K562 (cell line): ENCODE data around the gene SEC24C. TPM values are rescaled to one million over a fixed set of nuclear protein-coding genes. Genes with fewer than 3 reads are reported as not detected.
A peak's percentile ranks its signal among the peaks of the same experiment; 100 is the strongest.

Experiments
- BHLHE40 ChIP-seq: IDR thresholded peaks from 2 replicates; pipeline ENCODE4 v1.6.1; 2011; ENCODE audit warnings: low read length, improper control_type of control experiment
- CTBP1 ChIP-seq: fragments of 450-650 bp; IDR thresholded peaks from 2 replicates; pipeline ENCODE4 v1.6.1; 2016; ENCODE audit warnings: borderline replicate concordance
- DACH1 ChIP-seq: fragments of 450-650 bp; IDR thresholded peaks from 2 replicates; pipeline ENCODE4 v1.6.1; 2018; ENCODE audit not compliant: partially characterized antibody
- FOS ChIP-seq: IDR thresholded peaks from 3 replicates; pipeline ENCODE4 v1.6.1; 2011; ENCODE audit not compliant: insufficient read length; ENCODE audit errors: extremely low read depth
- GATA2 ChIP-seq: sonication (generic); formaldehyde crosslinking; IDR thresholded peaks from 2 replicates; pipeline ENCODE4 v1.4.0; 2020; ENCODE audit warnings: mild to moderate bottlenecking, missing genetic modification reagents
- MCM3 ChIP-seq: fragments of 450-650 bp; IDR thresholded peaks from 2 replicates; pipeline ENCODE4 v1.6.1; 2016
- NCOA1 ChIP-seq: fragments of 450-650 bp; IDR thresholded peaks from 2 replicates; pipeline ENCODE4 v1.6.1; 2016; ENCODE audit warnings: low read depth
- PCBP1 ChIP-seq: fragments of 200-400 bp; formaldehyde crosslinking; IDR thresholded peaks from 2 replicates; pipeline ENCODE4 v1.6.1; 2018; ENCODE audit warnings: mild to moderate bottlenecking, low read depth, low read length; ENCODE audit not compliant: poor library complexity, severe bottlenecking
- POLR2AphosphoS5 ChIP-seq: IDR thresholded peaks from 2 replicates; pipeline ENCODE4 v1.6.1; 2011; ENCODE audit warnings: mild to moderate bottlenecking, low read depth, low read length, moderate library complexity; ENCODE audit not compliant: control insufficient read depth, insufficient read depth
- PURB ChIP-seq: sonication (generic); formaldehyde crosslinking; IDR thresholded peaks from 2 replicates; pipeline ENCODE4 v1.9.0; 2021; ENCODE audit warnings: low read depth, mild to moderate bottlenecking, missing genetic modification reagents
- RCOR1 ChIP-seq, 2 experiments: IDR thresholded peaks; 2 replicates each; pipeline ENCODE4 v1.6.1; 2012; ENCODE audit warnings: low read depth in 2 of 2, low read length in 2 of 2, borderline replicate concordance in 1 of 2, improper control_type of control experiment in 1 of 2
- RNF2 ChIP-seq: sonication (generic); IDR thresholded peaks from 2 replicates; pipeline ENCODE4 v1.6.1; 2016
- SIX5 ChIP-seq, 2 experiments: IDR thresholded peaks; 2 replicates each; pipeline ENCODE4 v1.6.1; 2011; ENCODE audit warnings: low read length in 2 of 2, borderline replicate concordance in 1 of 2, low read depth in 1 of 2, mild to moderate bottlenecking in 1 of 2, moderate library complexity in 1 of 2; ENCODE audit not compliant: insufficient read depth in 1 of 2
- STAG1 ChIP-seq: sonication (generic); formaldehyde crosslinking; IDR thresholded peaks from 2 replicates; pipeline ENCODE4 v1.5.0; 2020; ENCODE audit warnings: missing genetic modification reagents, borderline replicate concordance
- STAT5A ChIP-seq: IDR thresholded peaks from 2 replicates; pipeline ENCODE4 v1.6.1; 2012; ENCODE audit warnings: low read length, inconsistent platforms, borderline replicate concordance
- ZKSCAN1 ChIP-seq: fragments of 150-350 bp; IDR thresholded peaks from 2 replicates; pipeline ENCODE4 v1.6.1; 2016; ENCODE audit warnings: low read depth, low read length
- ZNF121 ChIP-seq: sonication (generic); formaldehyde crosslinking; conservative IDR thresholded peaks from 2 replicates; pipeline ENCODE4 v1.8.0; 2022; ENCODE audit warnings: missing genetic modification reagents
- ZNF217 ChIP-seq: sonication (generic); formaldehyde crosslinking; IDR thresholded peaks from 2 replicates; pipeline ENCODE4 v1.8.0; 2022; ENCODE audit warnings: mild to moderate bottlenecking, missing genetic modification reagents
- ZNF23 ChIP-seq: fragments of 250-450 bp; sonication (Bioruptor Pico); IDR thresholded peaks from 2 replicates; pipeline ENCODE4 v1.4.0; 2020; ENCODE audit warnings: mild to moderate bottlenecking
- ZNF384 ChIP-seq: IDR thresholded peaks from 2 replicates; pipeline ENCODE4 v1.6.1; 2012; ENCODE audit warnings: low read depth, low read length, improper control_type of control experiment
- ZNF780A ChIP-seq: fragments of 250-450 bp; sonication (Bioruptor Pico); IDR thresholded peaks from 2 replicates; pipeline ENCODE4 v1.5.0; 2021; ENCODE audit warnings: mild to moderate bottlenecking
- ZSCAN29 ChIP-seq: fragments of 450-650 bp; IDR thresholded peaks from 2 replicates; pipeline ENCODE4 v1.6.1; 2017
- polyA plus RNA-seq, 8 experiments: library from polyadenylated mRNA; depleted of rRNA in 4 of 8; stranded (reverse) in 5 of 8; unstranded in 3 of 8; fragments of >200 nt; fragmentation: Nextera tagmentation in 2 of 8; fragmentation: Illumina TruSeq in 1 of 8; extraction: Ambion mirVana in 2 of 8; extraction: Trizol in 1 of 8; gene quantifications; 2 replicates each; pipeline versions ENCODE4 v1.2.1 to v1.2.3, GENCODE V29; 2011 to 2014; ENCODE audit warnings: inconsistent platforms in 1 of 8, missing spikeins in 1 of 8
- total RNA-seq, 7 experiments: library from RNA; depleted of rRNA in 6 of 7; stranded (reverse); fragments of >200 nt in 6 of 7; fragmentation: Illumina TruSeq in 2 of 7; extraction: Trizol in 2 of 7; gene quantifications; 2 replicates each; pipeline versions ENCODE4 v1.2.1 to v1.2.3, GENCODE V29; 2011 to 2021; ENCODE audit warnings: low replicate concordance in 1 of 7
- TF ChIP-seq, protein P1 (sequence below): fragments of 250-450 bp; sonication (Bioruptor Pico); IDR thresholded peaks from 2 replicates; pipeline ENCODE4 v1.9.0; 2021; ENCODE audit warnings: mild to moderate bottlenecking
- TF ChIP-seq, protein P2 (sequence below): fragments of 450-650 bp; IDR thresholded peaks from 2 replicates; pipeline ENCODE4 v1.6.1; 2016
- TF ChIP-seq, protein P3 (sequence below): fragments of 250-450 bp; sonication (Bioruptor Pico); IDR thresholded peaks from 2 replicates; pipeline ENCODE4 v1.4.0; 2020; ENCODE audit warnings: mild to moderate bottlenecking, moderate library complexity
- TF ChIP-seq, protein P4 (sequence below): fragments of 250-450 bp; sonication (Bioruptor Pico); IDR thresholded peaks from 2 replicates; pipeline ENCODE4 v1.8.0; 2021; ENCODE audit warnings: moderate library complexity, mild to moderate bottlenecking, inconsistent platforms

Gene SEC24C
- total and polyA plus RNA-seq, 9 of the 15 experiments (the other 6 are each of a cell fraction or from before 2014, with no cell fraction given) = 19.0 to 115 (median 70.5) TPM

DNA sequence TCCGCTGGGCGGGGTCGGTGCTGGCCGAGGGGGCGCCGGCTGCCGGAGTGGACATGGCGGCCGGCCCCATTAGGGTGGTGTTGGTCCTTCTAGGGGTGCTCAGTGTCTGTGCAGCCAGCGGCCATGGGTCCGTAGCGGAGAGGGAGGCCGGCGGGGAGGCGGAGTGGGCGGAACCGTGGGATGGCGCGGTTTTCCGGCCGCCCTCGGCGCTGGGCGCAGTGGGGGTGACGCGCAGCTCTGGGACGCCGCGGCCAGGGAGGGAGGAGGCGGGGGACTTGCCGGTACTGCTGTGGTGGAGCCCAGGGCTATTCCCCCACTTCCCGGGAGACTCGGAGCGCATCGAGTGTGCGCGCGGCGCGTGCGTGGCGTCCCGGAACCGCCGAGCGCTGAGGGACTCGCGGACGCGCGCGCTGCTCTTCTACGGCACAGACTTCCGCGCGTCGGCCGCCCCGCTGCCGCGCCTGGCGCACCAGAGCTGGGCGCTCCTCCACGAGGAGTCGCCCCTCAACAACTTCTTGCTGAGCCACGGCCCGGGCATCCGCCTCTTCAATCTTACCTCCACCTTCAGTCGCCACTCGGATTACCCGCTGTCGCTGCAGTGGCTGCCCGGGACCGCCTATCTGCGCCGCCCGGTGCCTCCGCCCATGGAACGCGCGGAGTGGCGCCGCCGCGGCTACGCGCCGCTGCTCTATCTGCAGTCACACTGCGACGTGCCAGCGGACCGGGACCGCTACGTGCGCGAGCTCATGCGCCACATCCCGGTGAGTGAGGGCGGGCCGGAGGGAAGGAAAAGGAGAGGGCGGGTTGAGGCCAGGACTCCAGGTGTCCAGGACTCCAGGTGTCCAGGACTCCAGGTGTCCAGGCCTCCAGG lies 28.3 kb downstream of the SEC24C start (continued):
- TF ChIP-seq MCM3 (no peak), RNF2 (peak; percentile 50), STAT5A (no peak), PURB (CRISPR knock-in tag) (no peak), STAG1 (CRISPR knock-in tag) (no peak), ZKSCAN1 (no peak; the same call in 1 of the 2 replicates), ZNF23 (CRISPR knock-in tag) (peak; percentile 67; the same call in 1 of the 2 replicates), NCOA1 (no peak), GATA2 (no peak), ZNF780A (CRISPR knock-in tag) (no peak), DACH1 (peak; percentile 25), ZNF217 (CRISPR knock-in tag) (no peak), SIX5 (IDR thresholded peaks at IDR 0.05; ENCODE audit: borderline replicate concordance in 1 of 2, insufficient read depth in 1 of 2, low read depth in 1 of 2, low read length in 2 of 2) (no peak), RCOR1 (IDR thresholded peaks at IDR 0.05; ENCODE audit: borderline replicate concordance in 1 of 2, low read depth in 2 of 2, low read length in 2 of 2) (peak in 1 of 2 experiments; percentile 7; a peak in 1 of 4 replicates), ZSCAN29 (no peak), CTBP1 (peak; percentile 100), ZNF121 (peak; percentile 19; the same call in 1 of the 2 replicates), ZNF384 (no peak), FOS (no peak), PCBP1 (no peak), POLR2AphosphoS5 (peak; percentile 58), BHLHE40 (peak; percentile 73)
- TF ChIP-seq, protein P1, sequence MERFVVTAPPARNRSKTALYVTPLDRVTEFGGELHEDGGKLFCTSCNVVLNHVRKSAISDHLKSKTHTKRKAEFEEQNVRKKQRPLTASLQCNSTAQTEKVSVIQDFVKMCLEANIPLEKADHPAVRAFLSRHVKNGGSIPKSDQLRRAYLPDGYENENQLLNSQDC = peak; percentile 77
- TF ChIP-seq, protein P2, sequence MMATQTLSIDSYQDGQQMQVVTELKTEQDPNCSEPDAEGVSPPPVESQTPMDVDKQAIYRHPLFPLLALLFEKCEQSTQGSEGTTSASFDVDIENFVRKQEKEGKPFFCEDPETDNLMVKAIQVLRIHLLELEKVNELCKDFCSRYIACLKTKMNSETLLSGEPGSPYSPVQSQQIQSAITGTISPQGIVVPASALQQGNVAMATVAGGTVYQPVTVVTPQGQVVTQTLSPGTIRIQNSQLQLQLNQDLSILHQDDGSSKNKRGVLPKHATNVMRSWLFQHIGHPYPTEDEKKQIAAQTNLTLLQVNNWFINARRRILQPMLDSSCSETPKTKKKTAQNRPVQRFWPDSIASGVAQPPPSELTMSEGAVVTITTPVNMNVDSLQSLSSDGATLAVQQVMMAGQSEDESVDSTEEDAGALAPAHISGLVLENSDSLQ = no peak
- TF ChIP-seq, protein P3, sequence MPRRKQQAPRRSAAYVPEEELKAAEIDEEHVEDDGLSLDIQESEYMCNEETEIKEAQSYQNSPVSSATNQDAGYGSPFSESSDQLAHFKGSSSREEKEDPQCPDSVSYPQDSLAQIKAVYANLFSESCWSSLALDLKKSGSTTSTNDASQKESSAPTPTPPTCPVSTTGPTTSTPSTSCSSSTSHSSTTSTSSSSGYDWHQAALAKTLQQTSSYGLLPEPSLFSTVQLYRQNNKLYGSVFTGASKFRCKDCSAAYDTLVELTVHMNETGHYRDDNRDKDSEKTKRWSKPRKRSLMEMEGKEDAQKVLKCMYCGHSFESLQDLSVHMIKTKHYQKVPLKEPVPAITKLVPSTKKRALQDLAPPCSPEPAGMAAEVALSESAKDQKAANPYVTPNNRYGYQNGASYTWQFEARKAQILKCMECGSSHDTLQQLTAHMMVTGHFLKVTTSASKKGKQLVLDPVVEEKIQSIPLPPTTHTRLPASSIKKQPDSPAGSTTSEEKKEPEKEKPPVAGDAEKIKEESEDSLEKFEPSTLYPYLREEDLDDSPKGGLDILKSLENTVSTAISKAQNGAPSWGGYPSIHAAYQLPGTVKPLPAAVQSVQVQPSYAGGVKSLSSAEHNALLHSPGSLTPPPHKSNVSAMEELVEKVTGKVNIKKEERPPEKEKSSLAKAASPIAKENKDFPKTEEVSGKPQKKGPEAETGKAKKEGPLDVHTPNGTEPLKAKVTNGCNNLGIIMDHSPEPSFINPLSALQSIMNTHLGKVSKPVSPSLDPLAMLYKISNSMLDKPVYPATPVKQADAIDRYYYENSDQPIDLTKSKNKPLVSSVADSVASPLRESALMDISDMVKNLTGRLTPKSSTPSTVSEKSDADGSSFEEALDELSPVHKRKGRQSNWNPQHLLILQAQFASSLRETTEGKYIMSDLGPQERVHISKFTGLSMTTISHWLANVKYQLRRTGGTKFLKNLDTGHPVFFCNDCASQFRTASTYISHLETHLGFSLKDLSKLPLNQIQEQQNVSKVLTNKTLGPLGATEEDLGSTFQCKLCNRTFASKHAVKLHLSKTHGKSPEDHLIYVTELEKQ (CRISPR knock-in tag) = 0 out of 2 replicates have a peak, but pooled peaks have one; percentile 44
- TF ChIP-seq, protein P4, sequence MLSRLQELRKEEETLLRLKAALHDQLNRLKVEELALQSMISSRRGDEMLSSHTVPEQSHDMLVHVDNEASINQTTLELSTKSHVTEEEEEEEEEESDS (CRISPR knock-in tag) = no peak
